Peyer's patch (tissue), 4 donors: ENCODE data around the gene NHLRC1.

Experiments
- POLR2A ChIP-seq, 2 donors: fragments of 450-650 bp; IDR thresholded peaks; one replicate each; pipeline ENCODE4 v1.5.1; 2017; ENCODE audit warnings: antibody characterized with exemption in 2 of 2, mild to moderate bottlenecking in 2 of 2, moderate library complexity in 2 of 2
- TF ChIP-seq, protein P1 (sequence below), 6 experiments: fragments of 450-650 bp in 4 of 6; fragments of 200-600 bp in 2 of 6; sonication (generic) in 1 of 6; IDR thresholded peaks; one replicate each; pipeline ENCODE4 v1.5.1; 2017 to 2019; ENCODE audit warnings: antibody characterized with exemption in 6 of 6, mild to moderate bottlenecking in 3 of 6, moderate library complexity in 1 of 6

DNA sequence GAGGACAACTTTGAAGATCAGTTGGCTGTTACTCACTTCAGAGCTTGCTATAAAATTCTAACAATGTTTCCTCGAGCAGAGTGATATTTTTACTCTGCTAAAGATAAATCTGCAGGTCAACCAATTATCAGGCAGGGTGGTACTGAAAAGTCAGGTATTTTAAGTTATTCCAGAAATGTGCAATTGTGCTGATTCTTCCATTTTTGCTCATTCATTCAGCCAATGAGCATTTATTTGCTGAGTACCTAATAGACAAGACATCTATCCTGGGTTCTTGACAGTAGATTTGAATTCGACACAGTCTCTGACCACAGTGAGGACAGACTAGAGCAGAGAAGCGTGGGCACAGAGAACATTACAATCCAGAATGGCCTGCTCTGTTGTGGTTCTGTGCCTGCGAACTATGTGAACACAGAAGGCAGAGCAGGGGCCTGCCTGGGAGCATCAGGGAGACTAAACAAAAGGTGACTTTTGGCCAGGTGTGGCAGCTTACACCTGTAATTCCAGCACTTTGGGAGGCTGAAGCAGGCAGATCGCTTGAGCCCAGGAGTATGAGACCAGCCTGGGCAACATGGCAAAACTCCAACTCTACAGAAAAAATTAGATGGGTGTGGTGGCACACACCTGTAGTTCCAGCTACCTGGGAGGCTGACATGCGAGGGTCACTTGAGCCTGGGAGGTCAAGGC, 17.6 kb upstream of the NHLRC1 start:
- no peak for TF ChIP-seq POLR2A (IDR thresholded peaks at IDR 0.05)
- TF ChIP-seq, protein P1, sequence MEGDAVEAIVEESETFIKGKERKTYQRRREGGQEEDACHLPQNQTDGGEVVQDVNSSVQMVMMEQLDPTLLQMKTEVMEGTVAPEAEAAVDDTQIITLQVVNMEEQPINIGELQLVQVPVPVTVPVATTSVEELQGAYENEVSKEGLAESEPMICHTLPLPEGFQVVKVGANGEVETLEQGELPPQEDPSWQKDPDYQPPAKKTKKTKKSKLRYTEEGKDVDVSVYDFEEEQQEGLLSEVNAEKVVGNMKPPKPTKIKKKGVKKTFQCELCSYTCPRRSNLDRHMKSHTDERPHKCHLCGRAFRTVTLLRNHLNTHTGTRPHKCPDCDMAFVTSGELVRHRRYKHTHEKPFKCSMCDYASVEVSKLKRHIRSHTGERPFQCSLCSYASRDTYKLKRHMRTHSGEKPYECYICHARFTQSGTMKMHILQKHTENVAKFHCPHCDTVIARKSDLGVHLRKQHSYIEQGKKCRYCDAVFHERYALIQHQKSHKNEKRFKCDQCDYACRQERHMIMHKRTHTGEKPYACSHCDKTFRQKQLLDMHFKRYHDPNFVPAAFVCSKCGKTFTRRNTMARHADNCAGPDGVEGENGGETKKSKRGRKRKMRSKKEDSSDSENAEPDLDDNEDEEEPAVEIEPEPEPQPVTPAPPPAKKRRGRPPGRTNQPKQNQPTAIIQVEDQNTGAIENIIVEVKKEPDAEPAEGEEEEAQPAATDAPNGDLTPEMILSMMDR (IDR thresholded peaks at IDR 0.05) = no peak
